ENCODE results near the gene CAMK2G. TPM values are rescaled to one million over a fixed set of nuclear protein-coding genes. Genes with fewer than 3 reads are reported as not detected.
"Not testable (repeated sequence)": the region's sequence is repeated elsewhere in the genome, so short reads cannot be mapped to it uniquely, and the experiment has no call there.

The CAMK2G gene
- total RNA-seq, 1 experiment from 2014 or later = 58.9 TPM

- Mint-ChIP-seq H3K9me3 (ENCODE audit: low read depth, unreplicated experiment) (no peaks in the 10 kb centered on the region), H3K4me1 (ENCODE audit: low read depth, unreplicated experiment) (peaks cover 54% of the 10 kb centered on the region), H3K27me3 (ENCODE audit: unreplicated experiment) (no peaks in the 10 kb centered on the region), H3K27ac (ENCODE audit: unreplicated experiment) (peak overlapping the region; percentile 23), H3K4me3 (ENCODE audit: low read depth, unreplicated experiment) (no peak overlapping the region), H3K36me3 (ENCODE audit: insufficient read depth, unreplicated experiment) (peaks cover 17% of the 10 kb centered on the region)
- intact Hi-C loops (cut with micrococcal nuclease; ENCODE audit: unreplicated experiment) = no loop called here
- TF ChIP-seq, protein P1, sequence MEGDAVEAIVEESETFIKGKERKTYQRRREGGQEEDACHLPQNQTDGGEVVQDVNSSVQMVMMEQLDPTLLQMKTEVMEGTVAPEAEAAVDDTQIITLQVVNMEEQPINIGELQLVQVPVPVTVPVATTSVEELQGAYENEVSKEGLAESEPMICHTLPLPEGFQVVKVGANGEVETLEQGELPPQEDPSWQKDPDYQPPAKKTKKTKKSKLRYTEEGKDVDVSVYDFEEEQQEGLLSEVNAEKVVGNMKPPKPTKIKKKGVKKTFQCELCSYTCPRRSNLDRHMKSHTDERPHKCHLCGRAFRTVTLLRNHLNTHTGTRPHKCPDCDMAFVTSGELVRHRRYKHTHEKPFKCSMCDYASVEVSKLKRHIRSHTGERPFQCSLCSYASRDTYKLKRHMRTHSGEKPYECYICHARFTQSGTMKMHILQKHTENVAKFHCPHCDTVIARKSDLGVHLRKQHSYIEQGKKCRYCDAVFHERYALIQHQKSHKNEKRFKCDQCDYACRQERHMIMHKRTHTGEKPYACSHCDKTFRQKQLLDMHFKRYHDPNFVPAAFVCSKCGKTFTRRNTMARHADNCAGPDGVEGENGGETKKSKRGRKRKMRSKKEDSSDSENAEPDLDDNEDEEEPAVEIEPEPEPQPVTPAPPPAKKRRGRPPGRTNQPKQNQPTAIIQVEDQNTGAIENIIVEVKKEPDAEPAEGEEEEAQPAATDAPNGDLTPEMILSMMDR (IDR thresholded peaks at IDR 0.05; ENCODE audit: unreplicated experiment) = no peak
- DNase-seq = no peak
- CTCF ChIA-PET = interaction anchor here (0.8 kb wide), 1 partner anchor 12 kb away, joined by 3 read pairs; no protein-coding TSS in a partner anchor
- no TSS peak for BruUV-seq (replicated peaks)
These were observed 20.1 kb upstream of the CAMK2G start for GRCh38 chr10:73894245-73894971.

DNA sequence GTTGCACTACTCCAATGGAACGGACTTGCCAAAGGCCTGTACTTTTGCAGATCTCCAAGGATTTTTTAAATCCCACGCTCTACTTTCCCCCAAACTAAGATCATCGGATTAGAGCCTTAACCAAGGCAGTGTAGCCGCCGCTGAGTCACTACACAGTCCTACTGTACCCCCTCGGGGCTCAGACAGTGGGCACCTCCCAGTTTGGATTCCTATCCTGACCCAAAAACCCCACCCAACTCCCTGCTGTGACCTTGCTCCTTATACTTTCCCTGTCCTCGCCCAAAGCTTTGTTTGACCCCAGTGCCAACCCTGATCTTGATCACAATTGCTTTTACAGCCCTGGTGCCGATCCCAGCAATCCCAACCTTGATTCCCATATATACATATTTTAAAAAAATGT lies 19.1 kb upstream of the CAMK2G start:
- no peaks in the 10 kb centered on the region for H3K27me3 Mint-ChIP-seq (ENCODE audit: unreplicated experiment)
- BruUV-seq (replicated peaks) = no TSS peak
- H3K36me3 Mint-ChIP-seq (ENCODE audit: insufficient read depth, unreplicated experiment) = peaks cover 17% of the 10 kb centered on the region
- CTCF ChIA-PET = interaction anchor here (0.8 to 0.9 kb wide), 2 partner anchors 13 to 72 kb away, joined by 3 read pairs; no protein-coding TSS in a partner anchor
- no peak for DNase-seq
- H3K27ac Mint-ChIP-seq (ENCODE audit: unreplicated experiment) = peak overlapping the region; percentile 56
- H3K9me3 Mint-ChIP-seq (ENCODE audit: low read depth, unreplicated experiment) = no peaks in the 10 kb centered on the region
- intact Hi-C loops (cut with micrococcal nuclease; ENCODE audit: unreplicated experiment) = no loop called here
- peaks cover 53% of the 10 kb centered on the region for H3K4me1 Mint-ChIP-seq (ENCODE audit: low read depth, unreplicated experiment)
- TF ChIP-seq, protein P1 (IDR thresholded peaks at IDR 0.05; ENCODE audit: unreplicated experiment) = no peak
- H3K4me3 Mint-ChIP-seq (ENCODE audit: low read depth, unreplicated experiment) = no peak overlapping the region

DNA sequence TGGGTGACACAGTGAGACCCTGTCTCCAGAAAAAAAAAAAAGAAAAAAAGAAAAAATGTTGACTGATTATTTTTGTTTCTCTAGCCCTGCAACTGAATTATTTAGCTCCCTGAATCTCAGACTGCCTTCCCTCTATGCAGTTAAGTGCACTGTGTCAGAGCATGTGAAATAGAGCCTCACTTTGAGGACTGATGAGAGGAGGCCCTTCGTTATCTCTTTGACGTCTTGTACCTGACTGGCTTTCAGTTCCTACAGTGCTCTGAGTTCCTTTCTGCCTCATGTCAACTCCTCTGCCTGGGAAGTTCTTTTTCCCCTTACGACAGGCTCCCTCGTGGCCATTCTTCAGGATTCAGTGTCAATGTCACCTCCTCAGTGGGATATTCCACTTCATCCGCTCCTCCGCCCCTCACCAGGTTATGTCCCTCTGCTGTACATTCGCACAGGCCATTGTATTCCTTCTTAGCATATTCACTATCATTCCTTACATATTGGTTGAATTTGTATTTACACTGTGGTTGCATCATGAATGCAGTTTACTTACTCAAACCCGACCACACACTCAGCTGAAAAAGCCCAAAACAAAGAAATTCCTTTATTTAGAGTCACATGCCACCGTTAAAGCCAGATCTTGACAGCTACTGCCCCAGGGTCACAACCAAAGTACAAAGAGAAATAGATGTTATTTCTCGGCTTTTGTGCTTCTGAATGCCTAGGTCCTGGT lies 18.1 kb upstream of the CAMK2G start:
- intact Hi-C loops (cut with micrococcal nuclease; ENCODE audit: unreplicated experiment) = no loop called here
- H3K4me3 Mint-ChIP-seq (ENCODE audit: low read depth, unreplicated experiment) = no peak overlapping the region
- no peaks in the 10 kb centered on the region for H3K9me3 Mint-ChIP-seq (ENCODE audit: low read depth, unreplicated experiment)
- no peaks in the 10 kb centered on the region for H3K27me3 Mint-ChIP-seq (ENCODE audit: unreplicated experiment)
- peaks cover 19% of the 10 kb centered on the region for H3K36me3 Mint-ChIP-seq (ENCODE audit: insufficient read depth, unreplicated experiment)
- BruUV-seq (replicated peaks) = no TSS peak
- H3K27ac Mint-ChIP-seq (ENCODE audit: unreplicated experiment) = peak overlapping the region; percentile 64
- TF ChIP-seq, protein P1 (IDR thresholded peaks at IDR 0.05; ENCODE audit: unreplicated experiment) = no peak
- H3K4me1 Mint-ChIP-seq (ENCODE audit: low read depth, unreplicated experiment) = peaks cover 60% of the 10 kb centered on the region
- DNase-seq = no peak
- CTCF ChIA-PET = interaction anchor here (0.8 to 1.8 kb wide), 4 partner anchors 10 to 73 kb away, joined by 3 to 4 read pairs (median 4); no protein-coding TSS in a partner anchor

DNA sequence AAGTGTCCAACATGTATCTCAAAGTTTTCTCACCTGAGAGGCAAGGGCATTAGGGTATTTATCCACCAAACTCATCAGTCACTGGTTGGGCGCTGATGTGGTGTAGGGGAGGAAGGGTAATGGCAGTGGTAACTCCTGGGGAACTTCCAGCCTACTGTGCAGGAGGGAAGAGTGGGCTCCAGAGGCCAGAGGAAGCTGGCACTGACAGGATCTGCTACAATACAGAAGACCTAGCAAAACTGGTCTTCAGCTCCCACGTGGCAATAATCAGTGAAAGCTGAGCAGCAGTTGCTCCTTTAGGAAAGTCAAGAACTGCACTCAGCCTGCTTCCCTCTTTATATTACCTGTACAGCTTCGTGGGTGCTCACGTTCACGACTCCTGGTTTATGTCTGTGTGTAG lies 17.2 kb upstream of the CAMK2G start:
- TF ChIP-seq, protein P1 (IDR thresholded peaks at IDR 0.05; ENCODE audit: unreplicated experiment) = no peak
- intact Hi-C loops (cut with micrococcal nuclease; ENCODE audit: unreplicated experiment) = no loop called here
- CTCF ChIA-PET = interaction anchor here (0.6 to 1.8 kb wide), 6 partner anchors 8 to 67 kb away, joined by 3 to 8 read pairs (median 4); no protein-coding TSS in a partner anchor
- Mint-ChIP-seq H3K27me3 (ENCODE audit: unreplicated experiment) (no peaks in the 10 kb centered on the region), H3K4me1 (ENCODE audit: low read depth, unreplicated experiment) (peaks cover 69% of the 10 kb centered on the region), H3K4me3 (ENCODE audit: low read depth, unreplicated experiment) (no peak overlapping the region), H3K9me3 (ENCODE audit: low read depth, unreplicated experiment) (no peaks in the 10 kb centered on the region), H3K36me3 (ENCODE audit: insufficient read depth, unreplicated experiment) (peaks cover 19% of the 10 kb centered on the region), H3K27ac (ENCODE audit: unreplicated experiment) (peak overlapping the region; percentile 95)
- BruUV-seq (replicated peaks) = no TSS peak
- no peak for DNase-seq

DNA sequence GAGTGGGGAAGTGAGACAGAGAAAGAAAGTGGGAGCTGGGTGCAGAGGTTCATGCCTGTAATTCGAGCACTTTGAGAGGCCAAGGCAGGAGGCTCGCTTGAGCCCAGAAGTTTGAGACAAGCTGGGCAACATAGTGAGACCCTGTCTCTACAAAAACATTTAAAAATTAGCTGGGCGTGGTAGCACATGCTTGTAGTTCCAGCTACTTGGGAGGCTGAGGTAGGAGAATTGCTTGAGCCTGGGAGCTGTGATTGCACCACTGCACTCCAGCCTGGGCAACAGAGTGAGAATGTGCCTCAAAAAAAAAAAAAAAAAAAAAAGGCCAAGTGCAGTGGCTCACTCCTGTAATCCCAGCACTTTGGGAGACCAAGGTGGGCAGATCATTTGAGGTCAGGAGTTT lies 16.5 kb upstream of the CAMK2G start:
- CTCF ChIA-PET = interaction anchor here (0.6 to 5.6 kb wide), 6 partner anchors 8 to 66 kb away, joined by 4 to 51 read pairs (median 8); partner anchors contain the start of gene PLAU
- H3K9me3 Mint-ChIP-seq (ENCODE audit: low read depth, unreplicated experiment); intact Hi-C loops (cut with micrococcal nuclease; ENCODE audit: unreplicated experiment); H3K27me3 Mint-ChIP-seq (ENCODE audit: unreplicated experiment); DNase-seq; BruUV-seq (replicated peaks); H3K4me3 Mint-ChIP-seq (ENCODE audit: low read depth, unreplicated experiment): not testable (repeated sequence)
- H3K27ac Mint-ChIP-seq (ENCODE audit: unreplicated experiment) = peak overlapping the region; percentile 95
- peaks cover 19% of the 10 kb centered on the region for H3K36me3 Mint-ChIP-seq (ENCODE audit: insufficient read depth, unreplicated experiment)
- H3K4me1 Mint-ChIP-seq (ENCODE audit: low read depth, unreplicated experiment) = peaks cover 76% of the 10 kb centered on the region
